SK-N-SH (cell line): ENCODE data around the gene HERC5. TPM values are rescaled to one million over a fixed set of nuclear protein-coding genes. Genes with fewer than 3 reads are reported as not detected.

Experiments
- CTCF ChIA-PET: fragments of 300-600, 350-600 bp; formaldehyde crosslinking; extraction: SDS; loops from one replicate; lab custom pipeline; 2021; lab: Yijun Ruan, JAX
- POLR2A ChIA-PET: fragments of 350-600 bp; sonication (Branson Sonifier 250); formaldehyde crosslinking; extraction: SDS; loops from one replicate; lab custom pipeline; 2020; ENCODE audit warnings: antibody characterized with exemption, inconsistent platforms; lab: Yijun Ruan, JAX
- DNase-seq: peaks from one replicate; pipeline ENCODE4 v3.0.0; 2012
- H2AFZ ChIP-seq: fragments of 200-600 bp; sonication (generic); 2 replicates; pipeline ENCODE4 v1.8.1; 2016; ENCODE audit warnings: antibody characterized with exemption, mild to moderate bottlenecking, low read depth
- H3F3A ChIP-seq: fragments of 200-600 bp; sonication (generic); replicated peaks from 2 replicates; pipeline ENCODE3; 2016; ENCODE audit warnings: antibody characterized with exemption, mild to moderate bottlenecking; ENCODE audit not compliant: insufficient read depth
- H3K27ac ChIP-seq, 2 experiments: fragments of 200-500 bp in 1 of 2; fragments of 200-600 bp in 1 of 2; sonication (Bioruptor generic) in 1 of 2; sonication (generic), shearing (Covaris generic) in 1 of 2; 2 replicates each; pipeline versions ENCODE4 v1.5.1 to v1.6.1; 2014 to 2016; ENCODE audit warnings: low read depth in 2 of 2, inconsistent platforms in 1 of 2, low read length in 1 of 2, mild to moderate bottlenecking in 1 of 2, mixed read lengths in 1 of 2
- H3K27me3 ChIP-seq: fragments of 200-600 bp; sonication (generic), shearing (Covaris generic); 2 replicates; pipeline ENCODE4 v1.6.1; 2016; ENCODE audit warnings: mixed run types; ENCODE audit not compliant: insufficient read depth
- H3K36me3 ChIP-seq, 2 experiments: fragments of 200-500 bp in 1 of 2; fragments of 200-600 bp in 1 of 2; sonication (Bioruptor generic) in 1 of 2; sonication (generic) in 1 of 2; replicated peaks in 1 of 2; 2 replicates each; pipeline versions ENCODE3 to v1.5.1; 2014 to 2016; ENCODE audit warnings: low read length in 1 of 2, mild to moderate bottlenecking in 1 of 2; ENCODE audit not compliant: insufficient read depth in 2 of 2, control insufficient read depth in 1 of 2
- H3K4me1 ChIP-seq, 2 experiments: fragments of 200-500 bp in 1 of 2; fragments of 200-600 bp in 1 of 2; sonication (Bioruptor generic) in 1 of 2; sonication (generic), shearing (Covaris generic) in 1 of 2; 2 replicates each; pipeline versions ENCODE4 v1.5.1 to v1.6.1; 2014 to 2016; ENCODE audit warnings: low read depth in 1 of 2, low read length in 1 of 2, mixed run types in 1 of 2; ENCODE audit not compliant: insufficient read depth in 2 of 2, control insufficient read depth in 1 of 2
- H3K4me2 ChIP-seq: fragments of 200-600 bp; sonication (generic), shearing (Covaris generic); 2 replicates; pipeline ENCODE4 v1.6.1; 2017; ENCODE audit warnings: mixed run types
- H3K4me3 ChIP-seq, 2 experiments: fragments of 200-500 bp in 1 of 2; fragments of 200-600 bp in 1 of 2; sonication (Bioruptor generic) in 1 of 2; sonication (generic), shearing (Covaris generic) in 1 of 2; 2 replicates each; pipeline versions ENCODE4 v1.5.1 to v1.8.1; 2014 to 2016; ENCODE audit warnings: low read depth in 2 of 2, inconsistent platforms in 1 of 2, low read length in 1 of 2, mild to moderate bottlenecking in 1 of 2, mixed read lengths in 1 of 2, moderate library complexity in 1 of 2
- H3K79me2 ChIP-seq: fragments of 200-600 bp; sonication (generic); 2 replicates; pipeline ENCODE4 v1.8.1; 2017; ENCODE audit warnings: mild to moderate bottlenecking; ENCODE audit not compliant: insufficient read depth
- H3K9ac ChIP-seq: fragments of 200-600 bp; sonication (generic); 2 replicates; pipeline ENCODE4 v1.6.1; 2017; ENCODE audit warnings: mixed run types
- H3K9me2 ChIP-seq: fragments of 200-600 bp; sonication (generic); 2 replicates; pipeline ENCODE4 v1.6.1; 2017; ENCODE audit warnings: mixed run types
- H3K9me3 ChIP-seq: fragments of 200-600 bp; sonication (generic); 2 replicates; pipeline ENCODE4 v1.6.1; 2017; ENCODE audit warnings: mixed run types, mild to moderate bottlenecking, moderate library complexity
- H4K20me1 ChIP-seq: fragments of 200-600 bp; sonication (generic); 2 replicates; pipeline ENCODE4 v1.6.1; 2017; ENCODE audit warnings: mild to moderate bottlenecking, mixed run types; ENCODE audit not compliant: insufficient read depth
- EP300 ChIP-seq, 2 experiments: IDR thresholded peaks; 2 replicates each; pipeline versions ENCODE4 v1.4.0 to v1.6.1; 2012; ENCODE audit warnings: borderline replicate concordance in 1 of 2, low read depth in 1 of 2, low read length in 1 of 2
- FOSL2 ChIP-seq: IDR thresholded peaks from 2 replicates; pipeline ENCODE4 v1.4.0; 2012; ENCODE audit warnings: low read depth, mild to moderate bottlenecking, moderate library complexity, borderline replicate concordance
- FOXJ3 ChIP-seq: sonication (generic); formaldehyde crosslinking; IDR thresholded peaks from 2 replicates; pipeline ENCODE4 v1.5.1; 2020; ENCODE audit warnings: mild to moderate bottlenecking, missing genetic modification reagents
- GABPA ChIP-seq: IDR thresholded peaks from 2 replicates; pipeline ENCODE4 v1.4.0; 2012; ENCODE audit warnings: low read depth, mild to moderate bottlenecking
- GATA2 ChIP-seq: sonication (generic); formaldehyde crosslinking; IDR thresholded peaks from 2 replicates; pipeline ENCODE4 v1.5.0; 2020; ENCODE audit warnings: mild to moderate bottlenecking, missing genetic modification reagents
- MEF2A ChIP-seq: IDR thresholded peaks from 2 replicates; pipeline ENCODE4 v1.4.0; 2012; ENCODE audit warnings: low read depth, borderline replicate concordance
- MXI1 ChIP-seq: IDR thresholded peaks from 2 replicates; pipeline ENCODE4 v1.6.1; 2012; ENCODE audit warnings: mild to moderate bottlenecking, low read depth, low read length, improper control_type of control experiment
- NFIC ChIP-seq: IDR thresholded peaks from 2 replicates; pipeline ENCODE4 v1.4.0; 2012; ENCODE audit warnings: borderline replicate concordance
- RAD21 ChIP-seq: IDR thresholded peaks from 2 replicates; pipeline ENCODE4 v1.6.1; 2012; ENCODE audit warnings: mild to moderate bottlenecking, low read length
- RCOR1 ChIP-seq: fragments of 150-350 bp; IDR thresholded peaks from 2 replicates; pipeline ENCODE4 v1.6.1; 2017; ENCODE audit warnings: antibody characterized with exemption, low read length
- SMC3 ChIP-seq: IDR thresholded peaks from 2 replicates; pipeline ENCODE4 v1.6.1; 2012; ENCODE audit warnings: low read depth, low read length, improper control_type of control experiment
- TCF12 ChIP-seq: IDR thresholded peaks from 2 replicates; pipeline ENCODE4 v1.4.0; 2012
- TEAD4 ChIP-seq: IDR thresholded peaks from 2 replicates; pipeline ENCODE4 v1.4.0; 2012; ENCODE audit warnings: mild to moderate bottlenecking, borderline replicate concordance; ENCODE audit not compliant: insufficient read depth
- USF2 ChIP-seq: fragments of 150-350 bp; IDR thresholded peaks from 2 replicates; pipeline ENCODE4 v1.6.1; 2017; ENCODE audit warnings: antibody characterized with exemption, low read length, low read depth, borderline replicate concordance
- WGBS: methylation state at CpG from one replicate; pipeline ENCODE4 v1.1.6; 2017; ENCODE audit warnings: low lambda C conversion rate; 5-methylcytosine and 5-hydroxymethylcytosine counted together
- polyA plus RNA-seq, 3 experiments: library from polyadenylated mRNA; depleted of rRNA; stranded (reverse); fragments of >200 nt; gene quantifications; 2 replicates each; pipeline ENCODE4 v1.2.3, GENCODE V29; 2012
- TF ChIP-seq, protein P1 (sequence below): IDR thresholded peaks from 2 replicates; pipeline ENCODE4 v1.4.0; 2012; ENCODE audit warnings: low read depth, borderline replicate concordance
- TF ChIP-seq, protein P2 (sequence below): IDR thresholded peaks from 2 replicates; pipeline ENCODE4 v1.4.0; 2012; ENCODE audit warnings: low read depth, borderline replicate concordance
- TF ChIP-seq, protein P3 (sequence below): IDR thresholded peaks from 2 replicates; pipeline ENCODE4; 2012
- TF ChIP-seq, protein P4 (sequence below): fragments of 200-600 bp; sonication (generic); IDR thresholded peaks from 2 replicates; pipeline ENCODE4 v1.6.1; 2017; ENCODE audit warnings: antibody characterized with exemption, mild to moderate bottlenecking, moderate library complexity

Gene HERC5
- polyA plus RNA-seq, 1 of the 3 experiments (the other 2 are of a cell fraction) = 0.15 TPM

- 81% methylated on average over 3 of the region's 3 CpGs for WGBS
- Histone ChIP-seq H3K4me1 (no peaks in the 10 kb centered on the region), H3K27me3 (no peaks in the 10 kb centered on the region)
- TF ChIP-seq EP300 (IDR thresholded peaks at IDR 0.05; ENCODE audit: borderline replicate concordance in 1 of 2, low read depth in 1 of 2, low read length in 1 of 2) (no peak), FOXJ3 (CRISPR knock-in tag) (no peak), RAD21 (no peak), FOSL2 (no peak), GATA2 (CRISPR knock-in tag) (no peak), USF2 (no peak), TEAD4 (no peak), GABPA (no peak), MXI1 (no peak), MEF2A (no peak), SMC3 (no peak), RCOR1 (no peak), TCF12 (no peak), NFIC (no peak)
- TF ChIP-seq, protein P1, sequence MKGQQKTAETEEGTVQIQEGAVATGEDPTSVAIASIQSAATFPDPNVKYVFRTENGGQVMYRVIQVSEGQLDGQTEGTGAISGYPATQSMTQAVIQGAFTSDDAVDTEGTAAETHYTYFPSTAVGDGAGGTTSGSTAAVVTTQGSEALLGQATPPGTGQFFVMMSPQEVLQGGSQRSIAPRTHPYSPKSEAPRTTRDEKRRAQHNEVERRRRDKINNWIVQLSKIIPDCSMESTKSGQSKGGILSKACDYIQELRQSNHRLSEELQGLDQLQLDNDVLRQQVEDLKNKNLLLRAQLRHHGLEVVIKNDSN = no peak
- TF ChIP-seq, protein P2, sequence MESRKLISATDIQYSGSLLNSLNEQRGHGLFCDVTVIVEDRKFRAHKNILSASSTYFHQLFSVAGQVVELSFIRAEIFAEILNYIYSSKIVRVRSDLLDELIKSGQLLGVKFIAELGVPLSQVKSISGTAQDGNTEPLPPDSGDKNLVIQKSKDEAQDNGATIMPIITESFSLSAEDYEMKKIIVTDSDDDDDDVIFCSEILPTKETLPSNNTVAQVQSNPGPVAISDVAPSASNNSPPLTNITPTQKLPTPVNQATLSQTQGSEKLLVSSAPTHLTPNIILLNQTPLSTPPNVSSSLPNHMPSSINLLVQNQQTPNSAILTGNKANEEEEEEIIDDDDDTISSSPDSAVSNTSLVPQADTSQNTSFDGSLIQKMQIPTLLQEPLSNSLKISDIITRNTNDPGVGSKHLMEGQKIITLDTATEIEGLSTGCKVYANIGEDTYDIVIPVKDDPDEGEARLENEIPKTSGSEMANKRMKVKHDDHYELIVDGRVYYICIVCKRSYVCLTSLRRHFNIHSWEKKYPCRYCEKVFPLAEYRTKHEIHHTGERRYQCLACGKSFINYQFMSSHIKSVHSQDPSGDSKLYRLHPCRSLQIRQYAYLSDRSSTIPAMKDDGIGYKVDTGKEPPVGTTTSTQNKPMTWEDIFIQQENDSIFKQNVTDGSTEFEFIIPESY = no peak
- TF ChIP-seq, protein P3, sequence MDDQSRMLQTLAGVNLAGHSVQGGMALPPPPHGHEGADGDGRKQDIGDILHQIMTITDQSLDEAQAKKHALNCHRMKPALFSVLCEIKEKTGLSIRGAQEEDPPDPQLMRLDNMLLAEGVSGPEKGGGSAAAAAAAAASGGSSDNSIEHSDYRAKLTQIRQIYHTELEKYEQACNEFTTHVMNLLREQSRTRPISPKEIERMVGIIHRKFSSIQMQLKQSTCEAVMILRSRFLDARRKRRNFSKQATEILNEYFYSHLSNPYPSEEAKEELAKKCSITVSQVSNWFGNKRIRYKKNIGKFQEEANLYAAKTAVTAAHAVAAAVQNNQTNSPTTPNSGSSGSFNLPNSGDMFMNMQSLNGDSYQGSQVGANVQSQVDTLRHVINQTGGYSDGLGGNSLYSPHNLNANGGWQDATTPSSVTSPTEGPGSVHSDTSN = no peak
- TF ChIP-seq, protein P4, sequence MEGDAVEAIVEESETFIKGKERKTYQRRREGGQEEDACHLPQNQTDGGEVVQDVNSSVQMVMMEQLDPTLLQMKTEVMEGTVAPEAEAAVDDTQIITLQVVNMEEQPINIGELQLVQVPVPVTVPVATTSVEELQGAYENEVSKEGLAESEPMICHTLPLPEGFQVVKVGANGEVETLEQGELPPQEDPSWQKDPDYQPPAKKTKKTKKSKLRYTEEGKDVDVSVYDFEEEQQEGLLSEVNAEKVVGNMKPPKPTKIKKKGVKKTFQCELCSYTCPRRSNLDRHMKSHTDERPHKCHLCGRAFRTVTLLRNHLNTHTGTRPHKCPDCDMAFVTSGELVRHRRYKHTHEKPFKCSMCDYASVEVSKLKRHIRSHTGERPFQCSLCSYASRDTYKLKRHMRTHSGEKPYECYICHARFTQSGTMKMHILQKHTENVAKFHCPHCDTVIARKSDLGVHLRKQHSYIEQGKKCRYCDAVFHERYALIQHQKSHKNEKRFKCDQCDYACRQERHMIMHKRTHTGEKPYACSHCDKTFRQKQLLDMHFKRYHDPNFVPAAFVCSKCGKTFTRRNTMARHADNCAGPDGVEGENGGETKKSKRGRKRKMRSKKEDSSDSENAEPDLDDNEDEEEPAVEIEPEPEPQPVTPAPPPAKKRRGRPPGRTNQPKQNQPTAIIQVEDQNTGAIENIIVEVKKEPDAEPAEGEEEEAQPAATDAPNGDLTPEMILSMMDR = no peak
- TF ChIP-seq, all 33 proteins: peak for 0
- no peak for DNase-seq
- no peaks in the 10 kb centered on the region for H3F3A ChIP-seq
- no peak overlapping the region for H2AFZ ChIP-seq
- H3K4me2 ChIP-seq = no peak overlapping the region
- no peak overlapping the region for H3K4me3 ChIP-seq
- ChIA-PET POLR2A (no interaction called here), CTCF (interaction anchor here (1.0 to 1.4 kb wide), 2 partner anchors 17 to 76 kb away, joined by 3 to 7 read pairs; partner anchors contain the start of gene HERC5)
- no peaks in the 10 kb centered on the region for H3K9me2 ChIP-seq
- no peak overlapping the region for H3K9ac ChIP-seq
- H3K36me3 ChIP-seq = no peaks in the 10 kb centered on the region
- H3K79me2 ChIP-seq = no peaks in the 10 kb centered on the region
- H4K20me1 ChIP-seq = no peaks in the 10 kb centered on the region
- H3K27ac ChIP-seq = no peak overlapping the region
- H3K9me3 ChIP-seq = no peaks in the 10 kb centered on the region
These were observed 17.7 kb upstream of the HERC5 start for GRCh38 chr4:88439161-88439760.
